ENCODE data around the gene LMAN1L.

GRCh38 chr15:74870436-74871215 lies 58.0 kb downstream of the LMAN1L start:
- TF ChIP-seq CTCF (IDR thresholded peaks at IDR 0.05) (no peak), EP300 (IDR thresholded peaks at IDR 0.05) (no peak), POLR2A (IDR thresholded peaks at IDR 0.05) (no peak)

Measured in ovary (tissue), 3 donors.